ENCODE results near the gene C3AR1.
"Not testable (repeated sequence)": the region's sequence is repeated elsewhere in the genome, so short reads cannot be mapped to it uniquely, and the experiment has no call there.

The C3AR1 gene

DNA sequence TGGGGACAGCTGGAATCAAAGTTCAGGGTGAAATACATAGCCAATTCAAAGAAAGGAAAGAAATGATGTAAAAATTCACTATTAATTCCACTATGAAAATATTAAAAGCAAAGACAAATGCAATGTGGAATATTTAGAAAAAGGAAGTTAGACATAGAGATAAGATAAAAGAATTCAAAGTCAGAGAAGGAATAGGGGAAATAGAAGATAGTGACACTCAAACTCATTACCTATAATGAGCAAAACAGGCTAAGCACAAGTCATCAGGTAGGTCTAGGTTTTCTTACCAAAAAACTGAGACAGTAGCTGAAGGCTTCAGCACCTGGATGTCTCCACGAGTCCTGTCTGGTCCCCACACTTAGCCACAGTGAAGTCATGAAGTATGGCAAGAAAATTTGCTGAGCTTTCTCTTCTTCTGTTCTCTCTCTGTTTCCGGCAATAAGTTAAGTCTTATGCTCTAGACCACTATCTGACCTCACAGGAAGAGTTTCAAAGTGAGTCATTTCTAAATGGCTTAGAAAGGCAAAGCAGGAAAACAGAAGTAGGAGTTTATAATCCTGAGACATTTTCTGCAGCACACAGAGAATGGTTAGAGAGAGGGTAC is at the start of gene C3AR1:
TSS of gene C3AR1 (minus strand) at position 369 of the 604 bp plus-strand sequence. CDS start 6,174 bp downstream, outside the sequence.
- peak in 1 of 3 experiments; percentile 12 for DNase-seq (ENCODE audit: low read depth in 3 of 3)

DNA sequence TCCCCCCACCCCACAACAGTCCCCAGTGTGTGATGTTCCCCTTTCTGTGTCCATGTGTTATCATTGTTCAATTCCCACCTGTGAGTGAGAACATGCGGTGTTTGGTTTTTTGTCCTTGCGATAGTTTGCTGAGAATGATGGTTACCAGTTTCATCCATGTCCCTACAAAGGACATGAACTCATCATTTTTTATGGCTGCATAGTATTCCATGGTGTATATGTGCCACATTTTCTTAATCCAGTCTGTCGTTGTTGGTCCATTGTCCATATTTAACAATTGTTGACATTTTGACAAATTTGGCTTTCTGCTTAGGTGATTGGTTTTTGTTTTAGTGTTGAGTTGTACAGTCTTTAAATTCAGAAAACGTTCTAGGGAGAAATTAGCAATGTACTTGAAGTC is 47.0 kb upstream of the C3AR1 start:
- DNase-seq (ENCODE audit: low read depth in 3 of 3): not testable (repeated sequence)

DNA sequence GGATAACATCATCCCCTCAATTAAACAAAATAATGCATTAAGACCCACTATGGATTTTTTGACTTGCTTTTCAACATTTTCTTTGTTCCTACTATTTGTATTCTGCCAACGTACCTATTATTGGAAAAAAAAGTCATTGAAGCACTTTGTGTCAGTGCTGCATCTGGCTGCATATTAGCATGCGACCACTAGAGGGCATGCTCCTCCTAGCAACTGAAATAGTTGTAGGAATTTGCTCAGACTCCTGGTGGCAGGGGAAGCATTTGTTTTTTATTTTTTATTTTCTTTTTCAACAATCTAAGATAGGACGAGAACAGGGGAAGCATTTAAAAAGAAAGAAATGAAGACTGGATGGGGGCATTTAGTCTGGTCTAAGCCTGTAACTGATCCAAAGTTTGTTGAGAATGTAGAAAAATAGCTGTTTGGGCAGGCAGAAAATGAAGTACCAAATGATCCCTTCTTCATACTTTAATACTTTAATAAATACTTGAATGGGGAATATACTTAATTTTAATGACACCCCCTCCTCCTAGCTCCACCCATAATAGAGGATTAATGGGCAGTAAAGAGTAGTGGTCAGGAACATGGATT is 42.7 kb upstream of the C3AR1 start:
- DNase-seq (ENCODE audit: low read depth in 3 of 3): peak; percentile 44 to 63 (median 55)

DNA sequence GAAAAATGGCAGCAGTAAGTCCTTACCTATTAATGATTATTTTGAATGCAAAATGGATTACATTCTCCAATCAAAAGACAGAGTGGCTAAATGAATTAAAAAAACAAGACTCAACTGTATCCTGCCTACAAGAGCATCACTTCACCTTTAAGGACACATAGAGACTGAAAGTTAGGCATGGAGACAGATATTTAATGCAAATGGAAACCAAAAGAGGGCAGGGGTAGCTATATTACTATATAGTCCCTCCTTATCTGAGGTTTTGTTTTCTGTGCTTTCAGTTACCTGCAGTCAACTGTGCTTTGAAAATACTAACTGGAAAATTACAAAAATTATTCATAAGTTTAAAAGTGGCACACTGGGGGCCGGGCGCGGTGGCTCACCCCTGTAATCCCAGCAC is 33.1 kb upstream of the C3AR1 start:
- DNase-seq (ENCODE audit: low read depth in 3 of 3): no peak

DNA sequence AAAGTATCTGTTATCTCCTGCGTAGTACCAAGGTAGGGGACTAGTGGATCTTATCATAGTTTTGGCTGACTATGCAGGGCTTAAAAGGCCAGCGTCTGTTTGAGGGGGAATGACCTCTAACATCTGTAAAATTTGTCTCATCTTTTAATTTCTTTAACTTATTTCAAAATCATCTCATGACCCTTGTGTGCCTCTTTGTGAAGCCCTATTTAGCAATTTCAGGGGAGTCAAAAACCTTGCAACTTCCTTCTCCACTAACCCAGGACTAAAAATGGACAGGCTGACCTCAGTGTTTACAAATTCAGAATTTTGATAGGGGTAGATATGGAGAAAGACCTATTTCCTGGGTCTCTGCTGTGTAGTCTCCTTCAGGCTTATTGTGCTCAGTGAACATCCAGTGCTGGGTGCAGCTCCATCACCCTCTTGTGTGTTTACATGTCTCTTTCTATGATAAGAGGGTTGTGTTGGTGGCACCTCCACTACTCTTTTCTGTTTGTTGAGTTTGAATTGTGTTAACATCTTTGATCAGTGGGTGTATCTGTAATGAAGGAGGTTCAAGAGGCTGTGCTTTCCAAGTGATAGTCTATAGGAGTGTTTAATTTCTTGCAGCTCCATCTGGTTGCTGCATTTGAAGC is 30.2 kb upstream of the C3AR1 start:
- DNase-seq (ENCODE audit: low read depth in 3 of 3): no peak

DNA sequence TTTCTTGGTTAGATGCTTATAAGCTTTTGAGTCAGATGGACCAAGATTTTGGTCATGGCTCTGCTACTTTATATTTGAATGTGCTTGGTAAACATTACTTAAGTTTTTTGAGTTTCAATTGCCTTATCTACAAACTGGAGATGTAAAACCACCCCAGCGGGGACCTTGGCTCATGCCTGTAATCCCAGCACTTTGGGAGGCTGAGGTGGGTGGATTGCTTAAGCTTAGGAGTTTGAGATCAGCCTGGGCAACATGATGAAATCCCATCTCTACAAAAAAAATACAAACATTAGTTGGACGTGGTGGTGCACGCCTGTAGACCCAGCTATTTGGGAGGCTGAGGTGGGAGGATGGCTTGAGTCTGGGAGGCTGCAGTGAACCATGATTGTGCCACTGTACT is 27.1 kb upstream of the C3AR1 start:
- no peak for DNase-seq (ENCODE audit: low read depth in 3 of 3)

DNA sequence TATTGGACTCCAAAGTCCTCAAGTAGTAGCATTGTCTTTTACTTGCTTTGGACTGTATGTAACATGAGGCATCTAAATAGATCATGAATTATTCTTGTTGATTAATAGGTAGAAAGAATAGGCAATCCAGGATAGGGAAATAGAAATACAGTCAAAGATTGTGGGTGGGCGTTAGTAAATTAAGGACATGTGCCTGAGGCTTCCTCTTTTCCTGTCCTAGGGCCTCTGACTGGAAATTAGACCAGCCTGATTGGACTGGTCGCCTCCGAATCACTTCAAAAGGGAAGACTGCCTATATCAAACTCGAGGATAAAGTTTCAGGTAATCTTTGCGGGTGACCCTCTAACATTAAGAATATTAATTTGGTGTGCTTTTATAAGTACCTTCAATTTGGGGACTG is 23.6 kb upstream of the C3AR1 start:
- DNase-seq (ENCODE audit: low read depth in 3 of 3): no peak

DNA sequence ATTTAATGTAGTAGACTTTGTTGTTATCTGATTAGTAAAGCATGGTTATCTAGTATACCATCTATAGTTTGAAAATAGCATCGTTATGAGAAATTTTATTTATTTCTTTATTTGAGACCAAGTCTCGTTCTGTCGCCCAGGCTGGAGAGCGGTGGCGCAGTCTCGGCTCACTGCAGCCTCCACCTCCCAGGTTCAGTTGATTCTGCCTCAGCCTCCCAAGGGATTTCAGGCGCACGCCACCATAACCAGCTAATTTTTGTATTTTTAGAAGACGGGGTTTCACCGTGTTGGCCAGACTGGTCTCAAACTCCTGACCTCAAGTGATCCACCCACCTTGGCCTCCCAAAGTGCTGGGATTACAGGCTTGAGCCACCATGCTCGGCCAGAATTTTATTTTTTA is 23.1 kb upstream of the C3AR1 start:
- DNase-seq (ENCODE audit: low read depth in 3 of 3): not testable (repeated sequence)

DNA sequence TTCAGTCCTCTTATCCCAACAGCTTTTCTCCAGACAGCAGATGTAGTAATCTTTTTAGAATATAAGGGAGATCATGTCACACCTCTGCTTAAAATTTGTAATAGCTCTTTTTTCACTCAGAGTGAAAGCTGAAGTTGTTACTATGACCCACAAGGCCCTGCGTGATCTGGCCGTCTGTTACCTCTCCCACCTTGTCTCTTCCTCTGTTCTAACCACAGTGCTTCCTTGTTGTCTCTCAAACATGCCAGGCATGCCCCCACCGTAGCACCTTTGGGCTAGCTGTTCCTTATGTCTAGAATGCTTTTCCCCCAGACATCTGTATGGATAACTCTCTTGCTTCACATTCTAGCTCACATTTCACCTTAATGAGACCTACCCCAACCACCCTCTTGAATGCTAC is 22.4 kb upstream of the C3AR1 start:
- DNase-seq (ENCODE audit: low read depth in 3 of 3): peak in 1 of 3 experiments; percentile 20

DNA sequence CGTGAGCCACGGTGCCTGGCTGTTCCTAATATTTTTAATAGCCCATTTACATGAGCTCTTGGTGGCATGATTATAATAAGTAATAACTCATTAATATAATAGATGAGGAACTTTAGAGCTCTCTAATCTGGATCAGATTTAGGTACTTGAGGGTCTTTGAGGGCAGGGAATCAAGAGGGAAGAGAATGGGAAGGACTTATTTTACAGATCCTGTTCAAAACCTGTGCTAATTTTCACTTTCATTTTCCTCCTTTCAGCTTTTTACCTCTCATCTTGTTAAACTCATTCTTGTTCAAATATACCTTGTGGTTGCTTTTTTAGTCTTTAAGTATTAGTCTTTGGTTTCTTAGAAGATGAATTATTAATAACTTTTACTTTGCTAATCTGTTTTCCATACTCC is 21.5 kb upstream of the C3AR1 start:
- DNase-seq (ENCODE audit: low read depth in 3 of 3): no peak

DNA sequence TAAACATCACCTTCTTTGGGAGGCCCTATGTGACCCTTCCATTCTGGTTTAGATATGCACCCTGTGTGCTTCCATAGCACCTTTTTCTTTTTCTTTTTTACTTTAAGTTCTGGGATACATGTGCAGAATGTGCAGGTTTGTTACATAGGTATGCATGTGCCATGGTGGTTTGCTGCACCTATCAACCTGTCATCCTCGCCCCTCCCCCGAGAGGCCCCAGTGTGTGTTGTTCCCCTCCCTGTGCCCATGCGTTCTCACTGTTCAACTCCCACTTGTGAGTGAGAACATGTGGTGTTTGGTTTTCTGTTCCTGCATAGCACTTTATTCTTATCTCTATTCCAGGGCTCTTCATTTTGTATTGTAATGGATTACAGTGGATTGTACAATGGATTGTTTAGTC is 18.2 kb upstream of the C3AR1 start:
- not testable (repeated sequence) for DNase-seq (ENCODE audit: low read depth in 3 of 3)

DNA sequence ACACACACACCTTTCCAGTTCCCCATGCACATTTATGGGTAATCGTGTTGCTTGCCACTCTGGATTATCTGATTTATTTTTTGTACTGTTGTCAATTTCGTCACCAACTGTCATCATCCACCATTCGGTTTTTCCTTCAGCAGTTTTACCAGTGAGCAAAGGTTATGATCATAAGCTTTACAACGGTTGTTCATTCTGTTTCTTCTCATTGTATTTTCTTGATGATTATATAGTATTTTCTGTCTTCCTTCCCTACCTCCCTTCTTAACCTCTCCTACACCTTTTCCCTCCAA is 16.6 kb upstream of the C3AR1 start:
- DNase-seq (ENCODE audit: low read depth in 3 of 3): no peak

DNA sequence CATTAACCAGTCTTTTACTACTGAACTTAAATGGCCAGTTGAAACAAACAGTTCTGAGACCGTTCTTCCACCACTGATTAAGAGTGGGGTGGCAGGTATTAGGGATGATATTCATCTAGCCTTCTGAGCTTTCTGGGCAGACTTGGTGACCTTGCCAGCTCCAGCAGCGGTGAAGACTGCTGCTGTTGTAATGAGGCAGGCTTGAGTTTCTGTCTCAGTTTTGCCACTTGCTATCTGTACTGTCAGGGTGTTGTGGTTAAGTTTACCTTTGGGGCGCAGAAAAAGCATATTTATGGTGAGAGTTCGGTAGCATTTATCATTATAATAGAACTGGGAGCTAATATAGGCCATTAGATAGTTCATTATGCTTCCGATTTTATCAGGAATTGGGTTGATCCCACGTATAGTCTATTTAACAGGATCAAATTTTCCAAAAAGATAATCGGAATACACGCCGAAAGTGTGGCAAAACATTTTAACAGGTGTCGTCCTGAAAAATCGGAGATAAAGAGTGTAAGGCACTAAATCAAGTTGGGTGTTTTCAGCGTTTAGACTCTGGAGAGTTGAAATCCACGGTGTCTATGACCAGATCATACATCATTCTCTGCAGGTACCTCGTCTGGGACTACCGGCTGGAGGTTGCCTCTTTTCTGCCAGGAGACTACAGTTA is 15.2 kb upstream of the C3AR1 start:
- DNase-seq (ENCODE audit: low read depth in 3 of 3): no peak

DNA sequence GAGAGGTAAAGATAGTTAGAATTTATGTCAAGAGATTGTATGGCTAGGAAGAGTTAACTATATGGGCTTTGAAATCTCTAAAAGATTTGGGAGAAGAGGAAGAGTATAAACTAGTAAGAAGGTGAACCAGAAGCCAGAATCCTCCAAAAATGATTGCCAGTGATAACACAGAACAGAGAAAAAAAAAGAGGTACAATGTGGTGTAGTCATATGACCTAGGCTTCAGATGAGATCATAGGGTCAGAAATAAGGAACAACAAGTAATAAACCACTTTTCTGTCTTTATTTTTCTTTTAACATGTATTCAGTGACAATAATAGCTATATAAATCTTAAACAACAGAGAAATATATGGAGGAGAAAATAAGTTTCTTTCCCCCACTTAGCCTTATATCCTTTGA is 14.0 kb upstream of the C3AR1 start:
- DNase-seq (ENCODE audit: low read depth in 3 of 3): no peak

DNA sequence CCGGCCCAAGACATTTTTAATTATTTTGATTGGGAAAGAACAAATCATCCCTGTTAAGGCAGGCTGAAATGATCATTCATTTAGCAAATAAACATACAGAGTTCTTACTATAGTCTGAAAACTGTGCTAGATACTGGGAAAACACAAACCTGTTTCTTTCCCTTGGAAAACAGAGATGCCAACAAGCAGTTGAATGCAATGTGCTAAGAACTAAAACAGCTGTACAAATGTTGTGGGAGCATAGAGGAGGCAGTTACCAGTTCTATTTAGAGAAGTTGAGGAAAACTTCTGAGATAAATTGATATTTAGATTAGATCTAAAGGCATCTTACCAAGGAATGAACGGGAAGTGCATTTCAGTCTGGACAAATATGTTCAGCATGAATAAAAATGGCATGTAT is 12.8 kb upstream of the C3AR1 start:
- DNase-seq (ENCODE audit: low read depth in 3 of 3): no peak

DNA sequence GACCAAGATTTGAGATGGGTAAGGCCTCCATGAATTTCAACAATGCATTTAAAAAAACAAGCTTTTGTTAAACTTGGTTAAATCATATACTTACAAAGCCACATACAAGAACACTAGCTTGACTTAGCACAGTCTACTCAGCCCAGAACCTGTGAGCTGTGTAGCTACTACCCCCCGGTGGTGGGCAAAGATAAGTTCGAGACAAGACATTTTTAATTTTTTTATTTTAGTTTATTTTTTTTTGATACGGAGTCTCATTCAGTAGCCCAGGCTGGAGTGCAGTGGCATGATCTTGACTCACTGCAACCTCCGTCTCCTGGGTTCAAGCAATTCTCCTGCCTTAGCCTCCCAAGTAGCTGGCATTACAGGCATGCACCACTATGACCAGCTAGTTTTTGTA is 12.2 kb upstream of the C3AR1 start:
- peak in 2 of 3 experiments; percentile 18 to 45 for DNase-seq (ENCODE audit: low read depth in 3 of 3)

DNA sequence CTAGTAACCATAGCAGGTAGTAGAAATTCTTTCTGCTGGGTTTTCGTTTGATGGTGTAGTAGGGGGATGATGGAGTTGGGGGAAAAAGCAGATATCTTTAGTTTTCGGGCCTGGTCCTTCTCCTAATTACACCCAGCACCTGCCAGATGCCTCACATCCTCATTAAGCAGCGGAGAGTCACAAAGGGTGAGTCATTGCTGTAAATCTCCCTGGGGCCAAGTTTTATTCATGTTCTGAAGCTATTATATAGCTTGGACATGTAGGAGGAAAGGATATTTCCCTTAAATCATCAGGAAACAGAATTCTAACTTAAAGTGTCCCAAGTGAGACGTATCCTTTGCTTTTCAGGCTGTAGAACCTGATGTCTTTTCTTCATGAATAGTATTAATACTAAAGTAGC is 11.0 kb upstream of the C3AR1 start:
- no peak for DNase-seq (ENCODE audit: low read depth in 3 of 3)

DNA sequence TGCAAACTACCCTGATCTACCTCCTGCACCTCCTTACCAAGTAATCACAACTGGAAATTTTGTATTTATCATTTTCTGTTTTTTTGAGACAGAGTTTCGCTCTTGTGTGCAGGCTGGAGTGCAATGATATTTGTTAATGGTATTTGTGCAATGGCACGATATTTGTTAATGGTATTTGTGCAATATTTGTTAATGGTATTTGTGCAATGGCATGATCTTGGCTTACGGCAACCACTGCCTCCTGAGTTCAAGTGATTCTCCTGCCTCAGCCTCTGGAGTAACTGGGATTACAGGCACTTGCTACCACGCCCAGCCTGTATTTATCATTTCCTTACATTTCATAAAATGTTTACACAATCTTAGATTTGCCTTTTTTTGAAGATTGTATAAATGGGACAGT is 10.2 kb upstream of the C3AR1 start:
- no peak for DNase-seq (ENCODE audit: low read depth in 3 of 3)

DNA sequence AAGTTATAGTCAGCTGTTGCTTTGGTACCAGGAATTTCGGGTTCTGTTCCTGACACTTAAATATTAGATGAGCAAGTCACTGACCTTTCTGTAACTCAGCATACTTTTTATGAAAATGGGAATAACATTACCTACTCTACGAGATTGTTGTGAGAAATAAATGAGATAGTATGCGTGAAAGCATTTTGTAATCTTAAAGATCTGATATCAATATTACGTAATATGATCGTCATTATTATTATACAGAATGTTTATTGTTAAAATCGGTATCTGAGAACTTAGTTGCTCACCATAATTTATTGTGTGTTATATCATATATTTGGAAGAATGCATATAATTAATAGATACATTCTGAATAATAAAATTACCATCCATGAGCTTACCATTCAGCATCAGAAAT is 9.8 kb upstream of the C3AR1 start:
- no peak for DNase-seq (ENCODE audit: low read depth in 3 of 3)

DNA sequence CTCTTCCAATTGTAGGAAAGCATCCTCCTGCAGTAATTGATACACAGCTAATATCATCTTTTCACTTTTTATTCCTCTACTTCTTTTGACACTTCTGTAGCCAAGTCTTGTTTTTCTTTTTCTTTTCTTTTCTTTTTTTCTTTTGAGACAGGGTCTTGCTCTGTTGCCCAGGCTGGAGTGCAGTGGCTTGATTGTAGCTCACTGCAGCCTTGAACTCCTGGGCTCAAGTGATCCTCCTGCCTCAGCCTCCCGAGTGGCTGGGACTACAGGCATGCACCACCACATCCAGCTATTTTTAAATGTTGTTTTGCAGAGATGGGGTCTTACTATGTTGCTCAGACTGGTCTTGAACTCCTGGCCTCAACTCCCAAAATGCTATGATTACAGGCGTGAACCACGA is 5.7 kb upstream of the C3AR1 start:
- DNase-seq (ENCODE audit: low read depth in 3 of 3): not testable (repeated sequence)

DNA sequence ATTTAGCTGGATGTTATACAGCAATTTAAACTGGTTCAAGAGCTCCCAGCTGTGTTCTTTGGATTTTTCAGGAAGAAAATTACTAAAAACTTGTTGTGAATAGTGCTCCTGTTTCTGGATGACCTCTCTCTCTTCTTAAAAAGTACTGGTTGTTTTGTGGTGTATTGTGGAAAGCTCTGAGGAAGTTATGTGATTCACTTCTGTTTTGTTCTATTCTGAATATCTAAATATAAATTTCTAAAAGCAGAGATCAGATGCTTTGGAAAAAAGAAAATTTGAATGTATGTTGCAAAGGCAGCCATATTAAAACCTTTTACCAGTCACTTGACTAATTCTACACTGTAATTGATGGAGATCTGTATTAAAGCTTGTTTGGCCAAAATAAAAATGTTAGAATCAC is 3.4 kb upstream of the C3AR1 start:
- no peak for DNase-seq (ENCODE audit: low read depth in 3 of 3)

DNA sequence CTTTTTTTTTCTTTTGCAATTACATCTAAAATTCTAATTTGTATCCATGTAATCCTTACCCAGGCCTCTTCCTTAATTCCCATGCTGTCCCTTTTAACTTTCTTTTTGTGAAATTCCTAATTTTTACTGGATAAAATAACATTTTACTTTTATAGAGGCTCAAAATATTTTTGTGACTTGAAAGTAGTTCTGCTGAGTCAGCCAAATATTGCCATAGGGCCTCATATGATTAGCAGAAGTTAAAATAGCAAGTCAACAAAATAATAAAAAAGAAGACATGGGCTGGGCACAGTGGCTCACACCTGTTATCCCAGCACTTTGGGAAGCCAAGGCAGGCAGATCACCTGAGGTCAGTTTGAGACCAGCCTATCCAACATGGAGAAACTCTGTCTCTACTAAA is 2.0 kb downstream of the C3AR1 start:
- no peak for DNase-seq (ENCODE audit: low read depth in 3 of 3)

DNA sequence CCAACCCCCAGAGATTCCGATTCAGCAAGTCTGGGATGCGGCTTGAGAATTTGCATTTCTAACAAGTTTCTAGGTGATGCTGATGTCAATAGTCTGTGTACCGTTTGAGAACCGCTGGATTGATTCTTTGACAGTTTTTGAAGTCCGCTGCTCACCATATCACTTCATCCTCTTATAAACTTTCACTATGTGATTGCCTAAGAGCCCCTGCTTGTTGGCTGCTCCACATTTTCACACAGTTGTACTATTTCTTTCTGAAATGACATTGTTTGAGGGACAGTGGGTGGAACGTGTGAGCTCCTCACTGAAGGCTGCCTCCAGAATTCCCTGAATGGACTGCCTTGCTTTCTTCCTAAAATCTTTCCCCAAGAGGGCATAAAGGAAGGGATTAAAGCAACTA is 7.7 kb downstream of the C3AR1 start:
- no peak for DNase-seq (ENCODE audit: low read depth in 3 of 3)

All from stimulated activated CD4-positive, alpha-beta T cell treated with anti-CD3 and anti-CD28 coated beads, TNF-alpha, amount 100 ng/mL, for 4 hours (primary cell).